GM23248 (cell line): ENCODE measurements around the gene ENTPD2. TPM values are rescaled to one million over a fixed set of nuclear protein-coding genes. Genes with fewer than 3 reads are reported as not detected.

Experiments
- DNase-seq: peaks from one replicate; pipeline ENCODE4 v3.0.0-alpha.2; 2015
- H2AFZ ChIP-seq: fragments of 200-600 bp; sonication (generic); 2 replicates; pipeline ENCODE4 v1.6.1; 2016; ENCODE audit warnings: antibody characterized with exemption
- H3F3A ChIP-seq: fragments of 200-600 bp; sonication (generic); 2 replicates; pipeline ENCODE4 v1.6.1; 2016; ENCODE audit warnings: mild to moderate bottlenecking, antibody characterized with exemption, mixed run types; ENCODE audit not compliant: insufficient read depth
- H3K27ac ChIP-seq: fragments of 200-600 bp; sonication (generic); 2 replicates; pipeline ENCODE4 v1.5.1; 2016; ENCODE audit warnings: mild to moderate bottlenecking
- H3K27me3 ChIP-seq: fragments of 200-600 bp; sonication (generic); replicated peaks from 2 replicates; pipeline ENCODE4 v1.6.1; 2016; ENCODE audit warnings: mild to moderate bottlenecking; ENCODE audit not compliant: insufficient read depth
- H3K36me3 ChIP-seq: fragments of 200-600 bp; sonication (generic); 2 replicates; pipeline ENCODE4 v1.6.1; 2016; ENCODE audit warnings: low read depth, mild to moderate bottlenecking
- H3K4me1 ChIP-seq: fragments of 200-600 bp; sonication (generic); 2 replicates; pipeline ENCODE4 v1.6.1; 2016; ENCODE audit warnings: mild to moderate bottlenecking; ENCODE audit not compliant: insufficient read depth
- H3K4me2 ChIP-seq: fragments of 200-600 bp; sonication (generic); one replicate; pipeline ENCODE4 v1.6.1; 2016; ENCODE audit warnings: mild to moderate bottlenecking; ENCODE audit not compliant: unreplicated experiment
- H3K4me3 ChIP-seq: fragments of 200-600 bp; sonication (generic); 2 replicates; pipeline ENCODE4 v1.5.1; 2016; ENCODE audit warnings: mild to moderate bottlenecking
- H3K79me2 ChIP-seq: fragments of 200-600 bp; sonication (generic); 2 replicates; pipeline ENCODE4 v1.6.1; 2016; ENCODE audit warnings: mild to moderate bottlenecking; ENCODE audit not compliant: insufficient read depth
- H3K9ac ChIP-seq: fragments of 200-600 bp; sonication (generic); 2 replicates; pipeline ENCODE4 v1.6.1; 2016; ENCODE audit warnings: mild to moderate bottlenecking
- H3K9me2 ChIP-seq: fragments of 200-600 bp; sonication (generic); 2 replicates; pipeline ENCODE4 v1.6.1; 2016; ENCODE audit warnings: mixed run types, mild to moderate bottlenecking, moderate library complexity; ENCODE audit not compliant: insufficient read depth
- H3K9me3 ChIP-seq: fragments of 200-600 bp; sonication (generic); one replicate; pipeline ENCODE4 v1.6.1; 2017; ENCODE audit warnings: low read depth
- H4K20me1 ChIP-seq: fragments of 200-600 bp; sonication (generic); 2 replicates; pipeline ENCODE4 v1.6.0; 2016; ENCODE audit not compliant: insufficient read depth
- EZH2 ChIP-seq: fragments of 200-600 bp; sonication (generic); IDR thresholded peaks from 2 replicates; pipeline ENCODE4 v1.6.1; 2018; ENCODE audit warnings: antibody characterized with exemption, mild to moderate bottlenecking; ENCODE audit not compliant: insufficient read depth, poor library complexity, severe bottlenecking
- EZH2phosphoT487 ChIP-seq: fragments of 200-600 bp; sonication (generic); IDR thresholded peaks from 2 replicates; pipeline ENCODE4 v1.6.1; 2018; ENCODE audit warnings: antibody characterized with exemption, moderate library complexity, mild to moderate bottlenecking, low read depth; ENCODE audit not compliant: insufficient read depth
- WGBS, 2 experiments: methylation state at CpG; one replicate each; pipeline ENCODE4 v1.1.6; 2015 to 2017; ENCODE audit warnings: low lambda C conversion rate in 2 of 2, low coverage in 1 of 2; ENCODE audit errors: missing lambda C conversion rate in 2 of 2; 5-methylcytosine and 5-hydroxymethylcytosine counted together
- in situ Hi-C: fragments of 300-500 bp; cut with MboI; formaldehyde crosslinking; loops from 2 replicates; pipeline ENCODE4 v1.15.0; 2020
- polyA plus RNA-seq: library from polyadenylated mRNA; unstranded; fragments of >200 nt; fragmentation: Nextera tagmentation; extraction: Ambion mirVana; gene quantifications from 2 replicates; pipeline ENCODE4 v1.2.1, GENCODE V29; 2016
- total RNA-seq: library from RNA; depleted of rRNA; stranded (reverse); fragments of >200 nt; shearing (Covaris generic); gene quantifications from 2 replicates; pipeline ENCODE4 v1.2.3, GENCODE V29; 2014

ENTPD2 gene
- total and polyA plus RNA-seq, 2 experiments from 2014 or later: not detected

DNA sequence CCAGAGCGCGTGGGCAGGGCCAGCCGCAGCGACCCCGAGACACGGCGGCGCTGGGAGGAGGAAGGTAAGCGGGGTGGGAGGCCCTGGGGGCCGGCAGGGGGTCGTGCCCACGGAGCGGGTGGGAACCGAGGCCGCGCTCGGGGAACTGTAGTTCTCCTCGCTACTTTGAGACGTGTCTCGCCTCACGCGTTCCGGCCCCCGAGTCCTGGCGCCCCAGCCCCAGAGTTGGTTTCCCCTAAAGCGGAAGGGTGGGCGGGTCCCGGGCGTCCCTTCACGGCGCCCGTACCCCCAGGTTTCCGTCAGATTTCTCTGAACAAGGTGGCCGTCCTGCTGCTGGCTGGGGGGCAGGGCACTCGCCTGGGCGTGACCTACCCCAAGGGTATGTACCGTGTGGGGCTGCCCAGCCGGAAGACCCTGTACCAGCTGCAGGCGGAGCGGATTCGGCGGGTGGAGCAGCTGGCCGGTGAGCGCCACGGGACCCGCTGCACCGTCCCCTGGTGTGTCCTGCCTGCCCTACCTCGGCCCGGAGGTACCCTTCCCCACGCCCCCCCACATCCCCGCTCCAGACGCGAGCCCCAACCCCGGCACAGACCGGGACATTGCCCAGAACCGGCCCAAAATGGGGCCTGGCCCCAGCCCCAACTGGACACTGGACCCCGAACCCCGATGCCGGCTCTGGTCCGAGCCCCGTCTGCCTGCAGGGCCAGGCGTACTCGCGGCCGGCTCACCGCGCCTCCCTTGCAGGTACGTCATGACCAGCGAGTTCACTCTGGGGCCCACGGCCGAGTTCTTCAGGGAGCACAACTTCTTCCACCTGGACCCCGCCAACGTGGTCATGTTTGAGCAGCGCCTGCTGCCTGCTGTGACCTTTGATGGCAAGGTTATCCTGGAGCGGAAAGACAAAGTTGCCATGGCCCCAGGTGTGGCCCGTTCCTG is 24.2 kb upstream of the ENTPD2 start:
- WGBS, 2 experiments: 36 to 65% methylated on average over 24 to 50 of the region's 76 CpGs
- H3K9me3 ChIP-seq: no peaks in the 10 kb centered on the region
- H3F3A ChIP-seq: peaks cover 11% of the 10 kb centered on the region
- H4K20me1 ChIP-seq: no peaks in the 10 kb centered on the region
- H2AFZ ChIP-seq: peak overlapping the region; percentile 70
- peaks cover 5% of the 10 kb centered on the region for H3K4me1 ChIP-seq
- H3K9ac ChIP-seq: peak overlapping the region; percentile 68
- no peaks in the 10 kb centered on the region for H3K9me2 ChIP-seq
- no peak for TF ChIP-seq EZH2
- no peak for TF ChIP-seq EZH2phosphoT487
- peak overlapping the region; percentile 81 for H3K4me2 ChIP-seq
- H3K4me3 ChIP-seq: peak overlapping the region; percentile 79
- in situ Hi-C loops: no loop called here
- H3K79me2 ChIP-seq: peaks cover 6% of the 10 kb centered on the region; the same call in 1 of the 2 replicates
- peak; percentile 27 for DNase-seq
- 0 out of 2 replicates have a peak, but pooled peaks cover 2% of the 10 kb centered on the region for H3K36me3 ChIP-seq
- no peak overlapping the region for H3K27ac ChIP-seq
- no peaks in the 10 kb centered on the region for H3K27me3 ChIP-seq

DNA sequence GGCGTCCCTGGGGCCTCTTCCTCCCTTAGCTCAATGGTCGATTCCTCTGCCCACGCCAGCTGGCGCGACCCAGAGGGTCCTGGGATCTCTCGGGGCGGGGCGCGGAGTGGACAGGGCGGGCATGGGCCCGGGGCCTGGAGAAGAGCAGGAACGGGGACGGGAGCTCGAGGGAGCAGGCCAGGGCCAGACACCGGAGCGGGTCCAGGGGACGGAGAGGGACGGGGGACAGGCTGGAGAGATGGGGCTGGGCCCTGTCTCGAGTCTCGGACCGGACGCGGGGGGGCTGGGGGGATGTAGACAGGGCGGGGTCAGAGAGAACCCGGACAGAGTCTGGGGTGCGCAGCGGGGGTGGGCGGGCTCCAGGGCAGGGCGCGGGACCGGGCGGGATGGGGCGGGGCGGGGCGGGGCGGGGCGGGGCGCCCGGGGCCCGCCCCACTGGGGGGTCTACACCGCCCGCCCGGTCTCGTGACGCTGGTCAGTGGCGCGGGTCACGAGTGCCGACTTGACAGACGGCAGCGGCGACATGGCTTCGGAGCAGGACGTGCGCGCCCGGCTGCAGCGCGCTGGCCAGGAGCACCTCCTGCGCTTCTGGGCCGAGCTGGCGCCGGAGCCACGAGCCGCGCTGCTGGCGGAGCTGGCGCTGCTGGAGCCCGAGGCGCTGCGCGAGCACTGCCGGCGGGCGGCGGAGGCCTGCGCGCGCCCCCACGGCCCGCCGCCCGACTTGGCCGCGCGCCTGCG is 23.3 kb upstream of the ENTPD2 start, which contains the start of gene UAP1L1:
TSS of gene UAP1L1 (plus strand) at position 508 of the 738 bp plus-strand sequence. CDS start at position 524, 16 bp downstream.
- Histone ChIP-seq H3K27me3 (no peaks in the 10 kb centered on the region), H3F3A (peaks cover 5% of the 10 kb centered on the region; the same call in 1 of the 2 replicates), H3K4me1 (no peaks in the 10 kb centered on the region), H3K9ac (peak within 1 kb of the TSS; percentile 68), H3K27ac (no peak within 1 kb of the TSS), H3K9me3 (no peaks in the 10 kb centered on the region), H3K79me2 (peaks cover 6% of the 10 kb centered on the region; the same call in 1 of the 2 replicates), H3K4me2 (peak within 1 kb of the TSS; percentile 81), H4K20me1 (no peaks in the 10 kb centered on the region), H2AFZ (peak within 1 kb of the TSS; percentile 74), H3K4me3 (peak within 1 kb of the TSS; percentile 79), H3K36me3 (0 out of 2 replicates have a peak, but pooled peaks cover 2% of the 10 kb centered on the region), H3K9me2 (no peaks in the 10 kb centered on the region)
- WGBS, 2 experiments: 4 to 5% methylated on average over 43 to 54 of the region's 87 CpGs
- peak; percentile 78 for DNase-seq
- in situ Hi-C loops: no loop called here
- no peak for TF ChIP-seq EZH2phosphoT487
- no peak for TF ChIP-seq EZH2

DNA sequence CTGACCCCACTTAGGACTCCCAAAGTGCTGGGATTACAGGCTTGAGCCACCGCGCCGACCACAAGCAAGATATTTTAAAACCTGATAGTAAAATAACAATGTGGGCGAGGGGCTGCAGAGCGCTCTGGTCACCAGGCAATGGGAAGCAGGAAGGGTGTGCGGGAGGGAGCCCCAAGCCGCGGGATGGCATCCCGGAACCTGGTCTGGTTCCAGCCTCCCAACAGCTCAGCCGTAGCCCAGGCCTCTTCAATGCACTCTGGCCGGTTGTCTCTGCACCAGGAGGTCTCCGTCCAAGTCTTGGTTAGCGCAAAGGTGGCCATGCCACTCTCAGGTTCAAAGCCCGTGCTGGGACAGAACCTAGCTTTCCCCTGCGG is 22.8 kb upstream of the ENTPD2 start:
- TF ChIP-seq EZH2 (no peak), EZH2phosphoT487 (no peak)
- no peak for DNase-seq
- H3K4me3 ChIP-seq: peak overlapping the region; percentile 79
- H3K27me3 ChIP-seq: no peaks in the 10 kb centered on the region
- H3F3A ChIP-seq: peaks cover 5% of the 10 kb centered on the region; the same call in 1 of the 2 replicates
- H3K9me3 ChIP-seq: no peaks in the 10 kb centered on the region
- no peaks in the 10 kb centered on the region for H3K9me2 ChIP-seq
- 76 to 81% methylated on average over 15 of the region's 15 CpGs for WGBS, 2 experiments
- peak overlapping the region; percentile 74 for H2AFZ ChIP-seq
- H3K79me2 ChIP-seq: peaks cover 6% of the 10 kb centered on the region; the same call in 1 of the 2 replicates
- no peaks in the 10 kb centered on the region for H3K4me1 ChIP-seq
- peak overlapping the region; percentile 55; the same call in 1 of the 2 replicates for H3K9ac ChIP-seq
- H3K27ac ChIP-seq: no peak overlapping the region
- H3K36me3 ChIP-seq: 0 out of 2 replicates have a peak, but pooled peaks cover 2% of the 10 kb centered on the region
- H4K20me1 ChIP-seq: no peaks in the 10 kb centered on the region
- H3K4me2 ChIP-seq: peak overlapping the region; percentile 70
- in situ Hi-C loops: no loop called here

DNA sequence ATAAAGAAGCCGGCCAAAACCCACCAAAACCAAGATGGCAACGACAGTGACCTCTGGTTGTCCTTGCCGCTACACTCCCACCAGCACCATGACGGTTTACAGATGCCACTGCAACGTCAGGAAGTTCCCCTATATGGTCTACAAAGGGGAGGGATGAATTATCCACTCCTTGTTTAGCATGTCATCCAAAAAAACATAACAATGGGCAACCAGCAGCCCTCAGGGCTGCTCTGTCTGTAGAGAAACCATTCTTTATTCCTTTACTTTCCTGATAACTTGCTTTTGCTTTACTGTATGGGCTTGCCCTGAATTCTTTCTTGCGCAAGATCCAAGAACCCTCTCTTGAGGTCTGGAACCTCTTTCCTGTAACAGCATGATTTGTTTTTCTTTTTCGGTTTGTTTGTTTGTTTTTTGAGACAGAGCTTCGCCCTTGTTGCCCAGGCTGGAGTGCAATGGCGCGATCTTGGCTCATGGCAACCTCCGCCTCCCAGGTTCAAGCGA is 21.5 kb upstream of the ENTPD2 start:
- H3K9me3 ChIP-seq: no peaks in the 10 kb centered on the region
- peaks cover 6% of the 10 kb centered on the region; the same call in 1 of the 2 replicates for H3K79me2 ChIP-seq
- H2AFZ ChIP-seq: no peak overlapping the region
- 88 to 89% methylated on average over 12 of the region's 12 CpGs for WGBS, 2 experiments
- no peaks in the 10 kb centered on the region for H3K36me3 ChIP-seq
- no peaks in the 10 kb centered on the region for H3K4me1 ChIP-seq
- DNase-seq: no peak
- H3F3A ChIP-seq: peaks cover 5% of the 10 kb centered on the region; the same call in 1 of the 2 replicates
- H3K9me2 ChIP-seq: no peaks in the 10 kb centered on the region
- in situ Hi-C loops: no loop called here
- no peak overlapping the region for H3K4me2 ChIP-seq
- H4K20me1 ChIP-seq: no peaks in the 10 kb centered on the region
- no peak overlapping the region for H3K9ac ChIP-seq
- H3K27me3 ChIP-seq: no peaks in the 10 kb centered on the region
- no peak overlapping the region for H3K4me3 ChIP-seq
- no peak overlapping the region for H3K27ac ChIP-seq
- TF ChIP-seq EZH2 (no peak), EZH2phosphoT487 (no peak)
